ENCODE measurements around the gene ZCCHC2.

DNA sequence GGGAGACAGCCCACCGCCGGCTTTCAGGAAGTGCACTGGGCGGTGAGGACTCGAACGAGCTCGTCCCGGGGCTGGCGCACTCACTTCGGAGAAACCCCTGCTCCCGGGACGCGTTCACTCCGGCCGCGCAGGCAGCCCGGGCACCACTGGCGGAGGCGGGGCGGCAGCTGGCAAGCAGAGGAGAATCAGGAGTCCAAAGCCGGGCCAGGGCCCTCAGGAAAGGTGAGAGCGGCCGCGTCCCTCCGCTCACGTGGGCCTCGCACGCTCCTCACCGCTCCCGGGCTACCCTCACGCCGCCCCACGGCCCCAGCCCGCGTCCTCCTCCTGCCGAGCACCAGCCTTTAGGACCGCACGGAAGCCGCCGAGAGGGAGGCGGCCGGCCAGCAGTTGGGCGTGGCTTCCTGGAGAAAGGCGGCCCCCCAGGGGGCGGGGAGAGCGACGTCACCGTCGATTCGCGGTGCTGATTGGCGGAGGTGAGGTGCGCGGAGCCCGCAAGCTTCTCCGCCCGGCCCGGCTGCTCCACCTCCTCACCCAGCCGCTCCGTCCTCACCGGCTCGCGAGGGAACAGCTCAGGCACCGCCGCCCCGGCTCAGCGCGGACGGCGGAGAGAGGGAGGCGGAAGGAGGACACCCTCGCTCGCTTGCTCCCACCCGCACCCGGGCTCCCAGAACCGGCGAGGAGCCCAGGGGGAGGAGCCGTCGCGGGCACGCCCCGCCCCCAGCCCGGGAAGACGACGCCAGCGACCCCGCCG, at the start of gene ZCCHC2:
- TF ChIP-seq, protein P1, sequence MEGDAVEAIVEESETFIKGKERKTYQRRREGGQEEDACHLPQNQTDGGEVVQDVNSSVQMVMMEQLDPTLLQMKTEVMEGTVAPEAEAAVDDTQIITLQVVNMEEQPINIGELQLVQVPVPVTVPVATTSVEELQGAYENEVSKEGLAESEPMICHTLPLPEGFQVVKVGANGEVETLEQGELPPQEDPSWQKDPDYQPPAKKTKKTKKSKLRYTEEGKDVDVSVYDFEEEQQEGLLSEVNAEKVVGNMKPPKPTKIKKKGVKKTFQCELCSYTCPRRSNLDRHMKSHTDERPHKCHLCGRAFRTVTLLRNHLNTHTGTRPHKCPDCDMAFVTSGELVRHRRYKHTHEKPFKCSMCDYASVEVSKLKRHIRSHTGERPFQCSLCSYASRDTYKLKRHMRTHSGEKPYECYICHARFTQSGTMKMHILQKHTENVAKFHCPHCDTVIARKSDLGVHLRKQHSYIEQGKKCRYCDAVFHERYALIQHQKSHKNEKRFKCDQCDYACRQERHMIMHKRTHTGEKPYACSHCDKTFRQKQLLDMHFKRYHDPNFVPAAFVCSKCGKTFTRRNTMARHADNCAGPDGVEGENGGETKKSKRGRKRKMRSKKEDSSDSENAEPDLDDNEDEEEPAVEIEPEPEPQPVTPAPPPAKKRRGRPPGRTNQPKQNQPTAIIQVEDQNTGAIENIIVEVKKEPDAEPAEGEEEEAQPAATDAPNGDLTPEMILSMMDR (IDR thresholded peaks at IDR 0.05): no peak
- peak; percentile 92 to 98 (median 94) for TF ChIP-seq POLR2AphosphoS5 (IDR thresholded peaks at IDR 0.05)
- TF ChIP-seq EP300 (IDR thresholded peaks at IDR 0.05): peak in 2 of 4 donors; percentile 3 to 57

All from sigmoid colon (tissue), 4 donors.